ENCODE data around the gene VTI1A.

The VTI1A gene

GRCh38 chr10:112746329-112746728, 299.3 kb downstream of the VTI1A start:
- no peak for FAIRE-seq
- no peak for DNase-seq (ENCODE audit: low spot score)

GRCh38 chr10:112750427-112751167, 303.6 kb downstream of the VTI1A start:
- FAIRE-seq = no peak
- DNase-seq (ENCODE audit: low spot score) = no peak

GRCh38 chr10:112751651-112752050, 304.6 kb downstream of the VTI1A start:
- DNase-seq (ENCODE audit: low spot score) (no peak), FAIRE-seq (no peak)

- DNase-seq (ENCODE audit: low spot score) = no peak
- FAIRE-seq = no peak
Observed at GRCh38 chr10:112752288-112752687, 305.3 kb downstream of the VTI1A start.

GRCh38 chr10:112753961-112754411, 307.0 kb downstream of the VTI1A start:
- no peak for FAIRE-seq

GRCh38 chr10:112755446-112756234, 308.6 kb downstream of the VTI1A start:
- FAIRE-seq (no peak), DNase-seq (ENCODE audit: low spot score) (no peak)

More at GRCh38 chr10:112753961-112754411, 307.0 kb downstream of the VTI1A start:
- DNase-seq (ENCODE audit: low spot score) = no peak

GRCh38 chr10:112756235-112756527, 309.2 kb downstream of the VTI1A start:
- FAIRE-seq (no peak), DNase-seq (ENCODE audit: low spot score) (no peak)

- FAIRE-seq (no peak), DNase-seq (ENCODE audit: low spot score) (no peak)
Observed at GRCh38 chr10:112758961-112759360, 311.9 kb downstream of the VTI1A start.

- DNase-seq (ENCODE audit: low spot score) = no peak
- no peak for FAIRE-seq
Observed at GRCh38 chr10:112759496-112759895, 312.5 kb downstream of the VTI1A start.

GRCh38 chr10:112761256-112761655, 314.2 kb downstream of the VTI1A start:
- FAIRE-seq = no peak
- no peak for DNase-seq (ENCODE audit: low spot score)

GRCh38 chr10:112763916-112764520, 317.0 kb downstream of the VTI1A start:
- peak; percentile 98 for FAIRE-seq
- DNase-seq (ENCODE audit: low spot score) = peak; percentile 85

GRCh38 chr10:112765717-112766235, 318.8 kb downstream of the VTI1A start:
- DNase-seq (ENCODE audit: low spot score) (no peak), FAIRE-seq (no peak)

- DNase-seq (ENCODE audit: low spot score) (no peak), FAIRE-seq (no peak)
Observed at GRCh38 chr10:112766636-112767035, 319.6 kb downstream of the VTI1A start.

GRCh38 chr10:112767156-112767555, 320.1 kb downstream of the VTI1A start:
- DNase-seq (ENCODE audit: low spot score) (no peak), FAIRE-seq (no peak)

- FAIRE-seq = no peak
- no peak for DNase-seq (ENCODE audit: low spot score)
Observed at GRCh38 chr10:112768121-112768520, 321.1 kb downstream of the VTI1A start.

- FAIRE-seq (no peak), DNase-seq (ENCODE audit: low spot score) (no peak)
Observed at GRCh38 chr10:112769081-112769480, 322.1 kb downstream of the VTI1A start.

GRCh38 chr10:112769611-112770370, 322.8 kb downstream of the VTI1A start:
- DNase-seq (ENCODE audit: low spot score) = no peak
- FAIRE-seq = no peak

GRCh38 chr10:112771733-112772132, 324.7 kb downstream of the VTI1A start:
- no peak for DNase-seq (ENCODE audit: low spot score)
- no peak for FAIRE-seq

- DNase-seq (ENCODE audit: low spot score) = no peak
- no peak for FAIRE-seq
Observed at GRCh38 chr10:112773783-112774182, 326.8 kb downstream of the VTI1A start.

GRCh38 chr10:112774210-112774609, 327.2 kb downstream of the VTI1A start:
- no peak for FAIRE-seq
- DNase-seq (ENCODE audit: low spot score) = no peak

- DNase-seq (ENCODE audit: low spot score) = no peak
- no peak for FAIRE-seq
Observed at GRCh38 chr10:112774798-112775197, 327.8 kb downstream of the VTI1A start.
